Mucosa of stomach (tissue), 1 donor: Measurements from ENCODE around the gene CTAG2.
"Not testable (repeated sequence)": the region's sequence is repeated elsewhere in the genome, so short reads cannot be mapped to it uniquely, and the experiment has no call there.

Experiments
- H3K27me3 ChIP-seq: one replicate; pipeline ENCODE4 v1.7.0; 2013; ENCODE audit warnings: mild to moderate bottlenecking, low read length; ENCODE audit not compliant: control insufficient read depth, insufficient read depth
- H3K36me3 ChIP-seq: one replicate; pipeline ENCODE4 v1.7.0; 2013; ENCODE audit warnings: low read length; ENCODE audit not compliant: control insufficient read depth, insufficient read depth
- H3K4me1 ChIP-seq: one replicate; pipeline ENCODE4 v1.7.0; 2013; ENCODE audit warnings: mild to moderate bottlenecking, low read length; ENCODE audit not compliant: control insufficient read depth, insufficient read depth
- H3K4me3 ChIP-seq: one replicate; pipeline ENCODE4 v1.7.0; 2013; ENCODE audit warnings: low read length
- H3K9ac ChIP-seq: one replicate; pipeline ENCODE4 v1.7.0; 2013; ENCODE audit warnings: mild to moderate bottlenecking, low read length, moderate library complexity
- H3K9me3 ChIP-seq: one replicate; pipeline ENCODE4 v1.7.0; 2013; ENCODE audit warnings: mild to moderate bottlenecking, low read length, moderate library complexity; ENCODE audit not compliant: control insufficient read depth
- donor health status: Pancreatic carcinoma.

Gene CTAG2

DNA sequence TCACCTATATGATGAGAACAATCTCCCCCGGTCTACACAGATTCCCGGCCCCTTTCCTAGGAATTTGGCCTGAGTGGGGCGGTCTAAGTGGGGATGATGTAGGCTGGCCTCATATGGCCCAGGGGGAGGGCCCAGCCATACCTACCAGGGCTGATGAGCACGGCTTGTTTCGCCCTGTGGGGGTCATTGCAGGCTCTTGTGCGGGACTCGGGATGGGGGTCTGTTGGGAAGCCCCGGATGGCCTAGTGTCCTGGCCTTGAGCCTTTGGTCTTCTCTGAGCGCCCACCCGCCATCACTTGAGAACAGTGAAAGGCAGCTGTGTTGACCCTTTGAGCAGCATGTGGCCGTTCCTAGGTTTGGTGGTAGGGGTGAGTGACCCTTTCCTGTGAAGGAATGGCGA is 4.8 kb upstream of the CTAG2 start:
- Histone ChIP-seq H3K36me3 (no peaks in the 10 kb centered on the region), H3K4me1 (no peaks in the 10 kb centered on the region), H3K27me3 (no peaks in the 10 kb centered on the region), H3K4me3 (no peak overlapping the region), H3K9ac (no peak overlapping the region), H3K9me3 (no peaks in the 10 kb centered on the region)

DNA sequence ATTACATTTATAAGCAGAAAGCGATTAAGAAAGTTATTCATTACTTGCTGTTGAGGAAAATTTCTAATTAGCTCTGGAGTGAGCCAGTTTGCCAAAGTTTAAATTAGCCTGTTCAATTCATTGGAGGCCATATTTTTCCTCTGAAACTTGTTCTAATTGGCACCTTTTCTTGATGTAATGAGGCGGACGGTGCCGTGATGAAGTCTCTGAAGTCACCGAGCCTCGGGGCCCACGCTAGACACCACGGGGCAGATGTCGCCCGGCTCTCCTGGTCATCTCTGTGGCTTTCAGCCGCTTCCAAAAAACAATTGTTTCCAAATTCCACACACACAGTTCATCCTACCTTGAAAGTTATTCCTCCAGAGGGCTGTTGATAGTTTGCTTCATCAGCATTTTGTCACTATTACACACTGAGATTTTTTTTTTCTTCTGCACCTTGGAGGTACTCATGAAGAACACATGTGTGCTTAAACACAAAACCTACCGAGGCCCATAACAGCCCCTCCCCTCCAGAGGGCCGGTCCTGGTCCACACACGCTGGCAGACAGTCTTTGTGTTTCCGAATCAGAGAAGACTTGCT is 3.9 kb upstream of the CTAG2 start:
- H3K9ac ChIP-seq: no peak overlapping the region
- H3K27me3 ChIP-seq: no peaks in the 10 kb centered on the region
- no peak overlapping the region for H3K4me3 ChIP-seq

GRCh38 chrX:154655786-154656185 is 2.4 kb upstream of the CTAG2 start:
- no peaks in the 10 kb centered on the region for H3K36me3 ChIP-seq
- no peaks in the 10 kb centered on the region for H3K27me3 ChIP-seq
- H3K9me3 ChIP-seq: no peaks in the 10 kb centered on the region
- no peak overlapping the region for H3K9ac ChIP-seq
- H3K4me1 ChIP-seq: no peaks in the 10 kb centered on the region
- H3K4me3 ChIP-seq: no peak overlapping the region

More for the DNA sequence above, 3.9 kb upstream of the CTAG2 start:
- Histone ChIP-seq H3K9me3 (no peaks in the 10 kb centered on the region), H3K36me3 (no peaks in the 10 kb centered on the region), H3K4me1 (no peaks in the 10 kb centered on the region)

- Histone ChIP-seq H3K4me3 (no peak overlapping the region), H3K36me3 (no peaks in the 10 kb centered on the region), H3K9me3 (no peaks in the 10 kb centered on the region), H3K9ac (no peak overlapping the region), H3K27me3 (no peaks in the 10 kb centered on the region), H3K4me1 (no peaks in the 10 kb centered on the region)
Observed at GRCh38 chrX:154655346-154655745, 2.0 kb upstream of the CTAG2 start.

GRCh38 chrX:154654925-154655324 is 1.5 kb upstream of the CTAG2 start:
- no peaks in the 10 kb centered on the region for H3K9me3 ChIP-seq
- H3K4me3 ChIP-seq: no peak overlapping the region
- no peaks in the 10 kb centered on the region for H3K36me3 ChIP-seq
- H3K27me3 ChIP-seq: no peaks in the 10 kb centered on the region
- H3K4me1 ChIP-seq: no peaks in the 10 kb centered on the region
- no peak overlapping the region for H3K9ac ChIP-seq

DNA sequence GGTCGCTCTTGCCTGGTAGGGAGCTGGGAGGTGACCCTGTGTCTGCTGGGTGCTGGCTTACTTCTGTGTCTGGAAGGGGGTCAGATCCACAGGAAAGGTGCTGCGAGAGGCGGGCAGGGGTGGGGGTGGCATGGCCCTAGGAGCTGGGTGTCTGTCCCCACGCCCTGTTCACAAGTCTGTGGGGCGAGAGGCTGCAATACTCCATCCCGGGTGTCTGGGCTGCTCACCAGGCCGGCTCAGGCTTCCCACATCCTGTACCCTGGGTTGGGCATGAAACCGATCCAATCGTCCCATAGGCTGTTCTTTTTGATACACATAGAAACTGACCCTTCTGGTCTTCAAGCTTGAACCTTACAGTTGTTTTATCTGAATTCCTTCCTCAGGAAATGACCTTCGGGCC is 993 bp upstream of the CTAG2 start:
- no peak overlapping the region for H3K9ac ChIP-seq
- H3K4me3 ChIP-seq: no peak overlapping the region

GRCh38 chrX:154653048-154653401 is 354 bp downstream of the CTAG2 start:
- H3K9me3 ChIP-seq: no peaks in the 10 kb centered on the region
- no peak overlapping the region for H3K9ac ChIP-seq
- no peaks in the 10 kb centered on the region for H3K4me1 ChIP-seq

More for the DNA sequence above, 993 bp upstream of the CTAG2 start:
- Histone ChIP-seq H3K27me3 (no peaks in the 10 kb centered on the region), H3K4me1 (no peaks in the 10 kb centered on the region), H3K9me3 (no peaks in the 10 kb centered on the region), H3K36me3 (no peaks in the 10 kb centered on the region)

GRCh38 chrX:154652311-154653047 is 900 bp downstream of the CTAG2 start:
- Histone ChIP-seq H3K9me3 (no peaks in the 10 kb centered on the region), H3K4me3 (no peak overlapping the region), H3K4me1 (no peaks in the 10 kb centered on the region), H3K36me3 (no peaks in the 10 kb centered on the region), H3K27me3 (no peaks in the 10 kb centered on the region), H3K9ac (no peak overlapping the region)

More at GRCh38 chrX:154653048-154653401, 354 bp downstream of the CTAG2 start:
- Histone ChIP-seq H3K27me3 (no peaks in the 10 kb centered on the region), H3K4me3 (no peak overlapping the region), H3K36me3 (no peaks in the 10 kb centered on the region)

DNA sequence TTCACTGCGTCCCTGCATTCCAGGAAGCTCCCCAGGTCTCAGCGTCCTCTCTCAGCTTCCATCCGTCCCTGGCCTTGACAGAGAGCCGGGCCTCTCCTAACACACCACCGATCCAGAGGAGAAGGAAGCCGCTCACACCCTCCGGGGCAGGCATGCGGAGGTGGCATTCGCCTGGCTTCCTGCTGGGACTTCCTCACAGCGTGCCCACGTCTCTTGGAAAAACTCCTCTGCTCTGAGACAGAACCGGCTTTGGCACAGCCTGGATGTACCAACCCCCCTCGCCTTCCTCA is 3.2 kb downstream of the CTAG2 start:
- no peaks in the 10 kb centered on the region for H3K36me3 ChIP-seq
- no peak overlapping the region for H3K4me3 ChIP-seq
- H3K9ac ChIP-seq: no peak overlapping the region
- no peaks in the 10 kb centered on the region for H3K4me1 ChIP-seq
- H3K27me3 ChIP-seq: no peaks in the 10 kb centered on the region
- no peaks in the 10 kb centered on the region for H3K9me3 ChIP-seq

DNA sequence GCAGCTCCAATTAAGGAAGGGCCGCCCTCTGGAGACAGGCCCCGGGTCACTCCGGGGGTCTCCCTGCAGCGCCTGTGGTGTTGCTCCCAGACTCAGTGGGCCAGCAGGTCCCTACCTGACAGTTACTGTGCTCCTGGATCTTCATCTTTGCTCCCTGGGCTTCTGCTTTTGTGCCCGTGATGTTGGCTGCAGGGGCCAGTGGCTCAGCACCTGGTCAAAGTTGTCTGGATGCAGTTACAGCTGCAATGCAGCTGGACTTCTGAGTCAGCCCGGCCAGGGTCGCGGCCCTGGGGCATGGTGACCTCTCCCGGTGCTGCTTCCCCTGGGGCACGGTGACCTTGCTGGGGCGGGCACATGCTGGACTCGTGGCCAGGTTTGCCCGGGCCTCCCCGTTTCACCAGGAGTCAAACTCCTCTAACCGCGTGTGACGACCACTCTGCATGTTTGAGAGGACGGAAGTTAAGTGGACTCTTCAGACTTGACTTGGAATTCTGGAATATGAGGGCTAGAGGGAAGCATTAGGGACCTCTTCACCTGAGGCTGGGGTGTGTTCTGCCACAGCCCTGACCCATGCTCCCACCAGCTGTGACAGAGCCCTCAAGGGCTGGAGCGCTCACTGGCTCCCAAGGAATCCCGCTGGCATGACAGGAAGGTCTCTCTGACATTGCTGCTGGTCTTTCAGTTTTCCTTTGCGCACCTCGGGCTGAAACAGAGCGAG is 3.7 kb downstream of the CTAG2 start:
- H3K4me3 ChIP-seq: no peak overlapping the region
- no peaks in the 10 kb centered on the region for H3K9me3 ChIP-seq
- H3K27me3 ChIP-seq: no peaks in the 10 kb centered on the region
- H3K36me3 ChIP-seq: no peaks in the 10 kb centered on the region
- H3K4me1 ChIP-seq: no peaks in the 10 kb centered on the region
- H3K9ac ChIP-seq: no peak overlapping the region

DNA sequence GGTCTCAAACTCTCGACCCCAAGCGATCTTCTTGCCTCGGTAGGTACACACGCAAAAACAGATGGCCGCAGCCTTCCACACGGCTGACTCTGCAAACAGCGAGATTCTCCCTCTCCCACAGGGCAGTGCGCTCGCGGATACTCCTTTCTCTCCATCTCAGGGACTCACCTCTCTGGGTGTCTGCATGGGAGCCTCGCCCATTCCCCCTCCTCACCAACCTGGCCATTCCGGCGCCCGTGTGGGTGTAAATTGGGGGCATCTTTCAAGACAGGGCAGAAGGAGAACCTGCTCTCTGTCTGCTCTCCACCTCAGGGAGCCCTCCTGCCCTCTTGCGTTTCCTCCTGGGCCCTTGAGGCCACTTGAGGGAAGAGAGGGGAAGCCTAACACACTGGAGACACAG is 4.4 kb downstream of the CTAG2 start:
- no peaks in the 10 kb centered on the region for H3K4me1 ChIP-seq
- no peaks in the 10 kb centered on the region for H3K36me3 ChIP-seq
- H3K9ac ChIP-seq: no peak overlapping the region
- no peak overlapping the region for H3K4me3 ChIP-seq
- no peaks in the 10 kb centered on the region for H3K27me3 ChIP-seq
- H3K9me3 ChIP-seq: no peaks in the 10 kb centered on the region

DNA sequence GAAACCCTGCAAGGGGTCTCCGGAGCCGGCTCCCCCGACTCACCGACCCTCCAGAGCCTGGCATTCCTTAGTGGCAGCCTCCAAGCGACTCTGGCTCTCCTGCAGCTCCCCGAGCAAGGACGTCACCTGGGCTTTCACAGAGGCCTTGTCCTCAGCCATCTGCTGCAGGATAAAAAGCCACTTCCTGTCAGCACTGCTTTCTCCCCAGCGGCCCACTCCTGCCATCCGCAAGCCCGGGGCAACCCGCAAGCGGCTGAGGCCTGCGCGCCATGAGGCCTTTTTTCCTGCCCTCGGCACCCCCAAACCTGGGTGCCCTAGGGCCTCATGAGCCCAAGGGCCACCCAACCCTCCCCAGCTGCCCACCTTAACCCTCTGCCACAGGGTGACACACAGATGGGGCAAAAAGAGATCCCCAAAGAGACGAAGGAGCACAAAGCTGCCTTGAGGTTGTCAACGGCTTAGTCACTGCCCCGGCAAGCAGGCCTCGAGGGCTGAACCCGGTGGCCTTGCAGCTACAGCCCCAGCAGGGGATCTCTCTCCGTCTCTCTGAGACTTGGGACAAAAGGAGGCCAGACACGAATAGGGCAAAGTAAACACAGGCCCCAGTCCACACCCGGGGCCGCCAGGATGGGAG is 7.5 kb downstream of the CTAG2 start:
- H3K4me1 ChIP-seq, H3K27me3 ChIP-seq: not testable (repeated sequence)

More for the DNA sequence above, 7.5 kb downstream of the CTAG2 start:
- not testable (repeated sequence) for H3K9me3 ChIP-seq, H3K36me3 ChIP-seq, H3K9ac ChIP-seq, H3K4me3 ChIP-seq
